Calu3 (cell line): ENCODE measurements around the gene ADCK1. TPM values are rescaled to one million over a fixed set of nuclear protein-coding genes. Genes with fewer than 3 reads are reported as not detected.
"Not testable (repeated sequence)": the region's sequence is repeated elsewhere in the genome, so short reads cannot be mapped to it uniquely, and the experiment has no call there.

Source experiments
- BruUV-seq: library from RNA; stranded (reverse); fragments of 400-500 nt; replicated peaks from 2 replicates; lab custom pipeline; 2021; lab: Mats Ljungman, UMichigan
- CTCF ChIA-PET: fragments of 300-600 bp; sonication (Branson Sonifier 250); formaldehyde crosslinking; loops from one replicate; lab custom pipeline; 2022; ENCODE audit warnings: antibody characterized with exemption; lab: Charles Lee
- DNase-seq: peaks from one replicate; pipeline ENCODE4 v3.0.0; 2022
- H3K27ac Mint-ChIP-seq: one replicate; pipeline ENCODE4 v1.8.0; 2022; ENCODE audit warnings: mixed read lengths; ENCODE audit not compliant: unreplicated experiment
- H3K27me3 Mint-ChIP-seq: one replicate; pipeline ENCODE4 v1.8.0; 2022; ENCODE audit warnings: mixed read lengths; ENCODE audit not compliant: unreplicated experiment
- H3K36me3 Mint-ChIP-seq: one replicate; pipeline ENCODE4 v1.8.0; 2022; ENCODE audit warnings: mild to moderate bottlenecking, moderate library complexity, mixed read lengths; ENCODE audit not compliant: insufficient read depth, unreplicated experiment
- H3K4me1 Mint-ChIP-seq: one replicate; pipeline ENCODE4 v1.8.0; 2022; ENCODE audit warnings: mild to moderate bottlenecking, low read depth, mixed read lengths; ENCODE audit not compliant: unreplicated experiment
- H3K4me3 Mint-ChIP-seq: one replicate; pipeline ENCODE4 v1.8.0; 2022; ENCODE audit warnings: mild to moderate bottlenecking, low read depth, moderate library complexity, mixed read lengths; ENCODE audit not compliant: unreplicated experiment
- H3K9me3 Mint-ChIP-seq: one replicate; pipeline ENCODE4 v1.8.0; 2022; ENCODE audit warnings: low read depth, mixed read lengths; ENCODE audit not compliant: unreplicated experiment
- intact Hi-C: fragments of 100-400 bp; cut with micrococcal nuclease; formaldehyde crosslinking; loops from one replicate; pipeline ENCODE4 v1.10.0; 2022; ENCODE audit not compliant: unreplicated experiment
- total RNA-seq: library from RNA; stranded (reverse); gene quantifications from 2 replicates; pipeline ENCODE4 v1.2.3, GENCODE V29; 2022
- TF ChIP-seq, protein P1 (sequence below): fragments of 200-600 bp; IDR thresholded peaks from one replicate; pipeline ENCODE4 v1.8.0; 2022; ENCODE audit warnings: antibody characterized with exemption; ENCODE audit not compliant: unreplicated experiment

ADCK1 gene
- total RNA-seq, 1 experiment from 2014 or later = 9.1 TPM

DNA sequence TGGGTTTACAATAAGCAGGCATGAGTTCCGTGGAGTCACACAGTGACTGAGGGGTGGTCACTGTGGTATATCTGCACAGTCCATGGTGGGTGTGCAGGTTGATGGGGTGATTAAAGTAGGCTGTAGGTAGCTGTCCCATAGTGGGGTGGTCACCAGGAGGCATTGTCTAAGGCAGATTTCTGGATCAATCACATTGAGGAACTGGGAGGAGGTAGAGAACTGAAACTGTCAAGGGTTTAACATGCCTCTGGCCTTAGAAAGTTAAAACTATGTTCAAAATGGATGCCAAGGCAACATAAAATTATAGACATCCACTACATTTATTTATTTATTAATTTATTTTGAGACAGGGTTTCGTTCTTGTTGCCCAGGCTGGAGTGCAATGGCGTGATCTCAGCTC, 8.3 kb downstream of the ADCK1 start:
- no TSS peak for BruUV-seq
- CTCF ChIA-PET = no interaction called here
- H3K9me3 Mint-ChIP-seq = no peaks in the 10 kb centered on the region
- no peak for DNase-seq
- no peaks in the 10 kb centered on the region for H3K4me1 Mint-ChIP-seq
- peaks cover 4% of the 10 kb centered on the region for H3K36me3 Mint-ChIP-seq
- no peak overlapping the region for H3K27ac Mint-ChIP-seq
- intact Hi-C loops = no loop called here
- H3K27me3 Mint-ChIP-seq = no peaks in the 10 kb centered on the region
- no peak overlapping the region for H3K4me3 Mint-ChIP-seq
- TF ChIP-seq, protein P1, sequence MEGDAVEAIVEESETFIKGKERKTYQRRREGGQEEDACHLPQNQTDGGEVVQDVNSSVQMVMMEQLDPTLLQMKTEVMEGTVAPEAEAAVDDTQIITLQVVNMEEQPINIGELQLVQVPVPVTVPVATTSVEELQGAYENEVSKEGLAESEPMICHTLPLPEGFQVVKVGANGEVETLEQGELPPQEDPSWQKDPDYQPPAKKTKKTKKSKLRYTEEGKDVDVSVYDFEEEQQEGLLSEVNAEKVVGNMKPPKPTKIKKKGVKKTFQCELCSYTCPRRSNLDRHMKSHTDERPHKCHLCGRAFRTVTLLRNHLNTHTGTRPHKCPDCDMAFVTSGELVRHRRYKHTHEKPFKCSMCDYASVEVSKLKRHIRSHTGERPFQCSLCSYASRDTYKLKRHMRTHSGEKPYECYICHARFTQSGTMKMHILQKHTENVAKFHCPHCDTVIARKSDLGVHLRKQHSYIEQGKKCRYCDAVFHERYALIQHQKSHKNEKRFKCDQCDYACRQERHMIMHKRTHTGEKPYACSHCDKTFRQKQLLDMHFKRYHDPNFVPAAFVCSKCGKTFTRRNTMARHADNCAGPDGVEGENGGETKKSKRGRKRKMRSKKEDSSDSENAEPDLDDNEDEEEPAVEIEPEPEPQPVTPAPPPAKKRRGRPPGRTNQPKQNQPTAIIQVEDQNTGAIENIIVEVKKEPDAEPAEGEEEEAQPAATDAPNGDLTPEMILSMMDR = no peak

DNA sequence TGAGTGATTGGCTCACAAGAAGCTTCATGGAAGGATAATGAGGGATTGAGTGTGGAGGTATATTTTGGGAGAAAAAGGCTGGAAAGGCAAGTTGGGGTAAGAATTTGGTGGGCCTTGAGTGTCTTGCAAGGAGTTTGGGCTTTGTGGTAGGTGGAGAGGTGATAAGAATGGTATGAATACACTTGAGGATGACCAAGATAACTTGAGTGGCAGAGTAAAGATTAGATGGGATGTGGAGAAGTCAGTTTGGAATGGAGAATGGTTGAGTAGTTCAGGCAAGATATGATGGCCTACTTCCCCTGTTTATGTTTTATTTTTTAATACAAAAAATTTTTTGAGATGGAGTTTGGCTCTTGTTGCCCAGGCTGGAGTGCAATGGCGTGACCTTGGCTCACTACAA, 9.1 kb downstream of the ADCK1 start:
- intact Hi-C loops = no loop called here
- no peaks in the 10 kb centered on the region for H3K9me3 Mint-ChIP-seq
- no peak overlapping the region for H3K27ac Mint-ChIP-seq
- no TSS peak for BruUV-seq
- peaks cover 4% of the 10 kb centered on the region for H3K36me3 Mint-ChIP-seq
- no peaks in the 10 kb centered on the region for H3K27me3 Mint-ChIP-seq
- H3K4me1 Mint-ChIP-seq = no peaks in the 10 kb centered on the region
- no peak for DNase-seq
- H3K4me3 Mint-ChIP-seq = no peak overlapping the region
- TF ChIP-seq, protein P1 = no peak
- CTCF ChIA-PET = no interaction called here

DNA sequence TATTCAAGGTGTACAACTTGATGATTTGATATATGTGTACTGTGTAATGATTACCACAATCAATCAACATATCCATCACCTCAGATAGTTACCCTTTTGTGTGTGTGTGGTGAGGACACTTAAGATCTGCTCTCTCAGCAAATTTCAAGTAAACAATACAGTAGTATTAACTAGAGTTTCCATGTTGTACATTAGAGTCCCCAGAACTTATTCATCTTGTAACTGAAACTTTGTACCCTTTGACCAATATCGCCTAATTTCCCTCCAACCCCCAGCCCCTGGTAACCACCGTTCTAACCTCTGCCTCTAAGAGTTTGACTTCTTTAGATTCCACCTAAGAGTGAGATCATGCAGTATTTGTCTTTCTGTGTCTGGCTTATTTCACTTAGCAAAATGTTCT, 12.1 kb downstream of the ADCK1 start:
- intact Hi-C loops = loop anchor here (5.0 kb wide), 1 partner anchor 640 kb away; no protein-coding TSS in a partner anchor
- TF ChIP-seq, protein P1 = no peak
- no TSS peak for BruUV-seq
- Mint-ChIP-seq H3K27ac (no peak overlapping the region), H3K27me3 (no peaks in the 10 kb centered on the region), H3K4me3 (no peak overlapping the region), H3K4me1 (no peaks in the 10 kb centered on the region), H3K9me3 (no peaks in the 10 kb centered on the region), H3K36me3 (peaks cover 4% of the 10 kb centered on the region)
- CTCF ChIA-PET = no interaction called here
- DNase-seq = no peak

DNA sequence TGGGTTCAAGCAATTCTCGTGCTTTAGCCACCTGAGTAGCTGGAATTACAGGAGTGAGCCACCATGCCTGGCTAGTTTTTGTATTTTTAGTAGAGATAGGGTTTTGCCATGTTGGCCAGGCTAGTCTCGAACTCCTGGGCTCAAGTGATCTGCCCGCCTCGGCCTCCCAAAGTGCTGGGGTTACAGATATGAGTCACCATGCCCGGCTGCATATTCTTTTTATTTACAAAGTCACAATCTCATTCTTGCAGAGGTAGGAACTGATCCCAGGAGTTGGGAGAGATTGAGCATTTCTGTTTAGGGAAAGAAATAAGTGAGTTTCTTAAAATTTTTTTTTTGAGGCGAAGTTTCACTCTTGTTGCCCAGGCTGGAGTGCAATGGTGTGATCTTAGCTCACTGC, 12.8 kb downstream of the ADCK1 start:
- H3K27me3 Mint-ChIP-seq, CTCF ChIA-PET, H3K9me3 Mint-ChIP-seq: not testable (repeated sequence)

DNA sequence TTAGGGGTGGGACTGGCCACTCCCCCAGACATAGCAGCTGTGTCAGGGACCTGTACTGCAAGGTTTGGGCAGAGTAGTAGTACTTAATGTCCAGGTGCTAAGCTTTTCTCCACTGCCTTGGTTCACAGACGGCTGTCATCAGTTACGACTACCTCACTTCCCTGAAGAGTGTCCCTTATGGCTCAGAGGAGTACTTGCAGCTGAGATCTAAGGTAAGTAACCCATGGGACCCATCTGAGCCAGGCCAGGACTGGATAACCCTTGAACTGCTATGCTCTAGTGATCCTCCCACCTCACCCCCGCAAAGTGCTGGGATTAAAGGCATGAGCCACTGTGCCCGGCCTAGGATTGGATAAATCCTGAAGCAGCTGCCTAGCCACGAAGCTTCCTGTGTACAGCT, 22.4 kb downstream of the ADCK1 start:
- BruUV-seq = no TSS peak
- CTCF ChIA-PET = interaction anchor here (0.7 kb wide), 1 partner anchor 920 kb away, joined by 4 read pairs; no protein-coding TSS in a partner anchor
- intact Hi-C loops = no loop called here
- Mint-ChIP-seq H3K27ac (no peak overlapping the region), H3K36me3 (peaks cover 7% of the 10 kb centered on the region), H3K9me3 (no peaks in the 10 kb centered on the region), H3K4me1 (no peaks in the 10 kb centered on the region), H3K27me3 (no peaks in the 10 kb centered on the region), H3K4me3 (no peak overlapping the region)
- no peak for DNase-seq
- TF ChIP-seq, protein P1 = no peak

More for the DNA sequence above, 12.8 kb downstream of the ADCK1 start:
- H3K27ac Mint-ChIP-seq, H3K4me3 Mint-ChIP-seq, H3K4me1 Mint-ChIP-seq, DNase-seq, BruUV-seq, H3K36me3 Mint-ChIP-seq: not testable (repeated sequence)
- intact Hi-C loops = loop anchor here (5.0 kb wide), 1 partner anchor 640 kb away; no protein-coding TSS in a partner anchor
